ENCODE measurements around the gene TRPC4AP.

The TRPC4AP gene

DNA sequence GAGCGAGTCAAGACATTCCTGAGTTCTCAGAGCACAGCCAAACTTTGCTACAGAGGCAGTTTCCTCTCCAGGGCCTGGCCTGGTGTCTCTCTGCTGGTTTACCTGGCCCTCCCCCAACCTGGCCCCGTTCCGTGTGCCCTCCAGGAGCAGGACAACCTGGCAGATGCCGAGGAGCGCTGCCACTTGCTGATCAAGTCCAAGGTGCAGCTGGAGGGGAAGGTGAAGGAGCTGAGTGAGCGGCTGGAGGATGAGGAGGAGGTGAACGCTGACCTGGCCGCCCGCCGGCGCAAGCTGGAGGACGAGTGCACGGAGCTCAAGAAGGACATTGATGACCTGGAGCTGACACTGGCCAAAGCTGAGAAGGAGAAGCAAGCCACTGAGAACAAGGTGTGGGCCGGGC, 97.4 kb downstream of the TRPC4AP start:
- in situ Hi-C loops (cut with MboI; ENCODE audit: low sequenced_read_pairs) = no loop called here
- H3K36me3 ChIP-seq (replicated peaks) = peaks cover 20% of the 10 kb centered on the region

DNA sequence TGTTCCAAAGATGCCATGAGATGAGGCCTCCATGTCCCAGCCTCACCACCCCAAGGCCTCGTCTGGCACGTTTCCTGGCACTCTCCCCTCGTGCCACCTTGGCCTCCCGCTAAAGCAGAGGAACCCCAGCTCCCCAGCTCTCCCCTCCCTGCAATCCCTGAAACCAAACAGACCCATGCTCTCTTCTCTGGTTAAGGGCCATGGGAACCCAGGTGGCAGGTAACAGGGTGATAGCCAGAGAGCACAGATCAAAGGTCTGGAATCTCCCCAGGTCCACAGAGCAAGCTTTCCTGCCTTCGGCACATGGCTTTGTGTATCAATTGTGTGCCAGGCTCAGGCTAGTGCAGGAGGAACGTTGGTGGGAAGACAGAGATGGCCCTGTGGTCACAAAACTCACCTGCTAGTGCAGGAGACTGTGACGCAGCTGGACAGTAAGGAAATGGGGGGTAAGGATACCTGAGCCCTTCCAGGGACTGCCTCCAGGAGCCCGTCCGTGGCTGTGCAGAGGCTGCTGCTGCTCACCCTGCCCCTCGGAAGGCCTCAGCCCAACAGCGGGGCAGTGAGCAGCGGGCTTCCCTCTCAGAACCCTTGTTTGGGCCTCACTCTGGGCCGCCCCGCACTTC, 98.0 kb downstream of the TRPC4AP start:
- Histone ChIP-seq H3K36me3 (replicated peaks) (peaks cover 16% of the 10 kb centered on the region), H3K4me3 (no peak overlapping the region), H3K9me3 (no peaks in the 10 kb centered on the region), H3K27me3 (ENCODE audit: low read depth) (no peaks in the 10 kb centered on the region), H3K4me1 (no peaks in the 10 kb centered on the region)
- in situ Hi-C loops (cut with MboI; ENCODE audit: low sequenced_read_pairs) = no loop called here
- no peak for DNase-seq (ENCODE audit: low spot score in 2 of 2)

More for the DNA sequence above, 97.4 kb downstream of the TRPC4AP start:
- no peak for DNase-seq (ENCODE audit: low spot score in 2 of 2)
- no peak overlapping the region for H3K4me3 ChIP-seq
- H3K4me1 ChIP-seq = no peaks in the 10 kb centered on the region
- no peaks in the 10 kb centered on the region for H3K9me3 ChIP-seq
- no peaks in the 10 kb centered on the region for H3K27me3 ChIP-seq (ENCODE audit: low read depth)

DNA sequence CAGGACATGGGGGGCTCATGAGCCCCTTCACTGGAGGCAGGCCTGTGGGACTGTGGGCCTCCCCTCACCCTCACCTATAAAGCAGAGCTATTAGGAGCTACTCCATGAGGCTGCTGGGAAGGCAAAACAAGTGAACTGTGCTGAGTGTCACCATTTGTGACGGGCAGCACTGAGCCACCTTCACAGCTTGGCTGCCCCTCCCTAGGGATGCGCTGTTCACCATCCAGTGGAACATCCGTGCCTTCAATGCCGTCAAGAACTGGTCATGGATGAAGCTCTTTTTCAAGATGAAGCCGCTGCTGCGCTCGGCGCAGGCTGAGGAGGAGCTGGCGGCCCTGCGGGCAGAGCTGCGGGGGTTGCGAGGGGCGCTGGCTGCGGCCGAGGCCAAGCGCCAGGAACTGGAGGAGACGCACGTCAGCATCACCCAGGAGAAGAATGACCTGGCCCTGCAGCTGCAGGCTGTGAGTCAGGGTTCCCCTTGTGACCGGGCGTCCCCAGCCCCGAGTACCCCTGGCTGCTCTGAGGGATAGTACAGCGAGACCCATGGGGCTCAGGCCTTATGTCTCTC, 98.6 kb downstream of the TRPC4AP start:
- Histone ChIP-seq H3K36me3 (replicated peaks) (peaks cover 16% of the 10 kb centered on the region), H3K4me1 (no peaks in the 10 kb centered on the region), H3K9me3 (no peaks in the 10 kb centered on the region), H3K4me3 (no peak overlapping the region), H3K27me3 (ENCODE audit: low read depth) (no peaks in the 10 kb centered on the region)
- in situ Hi-C loops (cut with MboI; ENCODE audit: low sequenced_read_pairs) = no loop called here
- DNase-seq (ENCODE audit: low spot score in 2 of 2) = no peak

DNA sequence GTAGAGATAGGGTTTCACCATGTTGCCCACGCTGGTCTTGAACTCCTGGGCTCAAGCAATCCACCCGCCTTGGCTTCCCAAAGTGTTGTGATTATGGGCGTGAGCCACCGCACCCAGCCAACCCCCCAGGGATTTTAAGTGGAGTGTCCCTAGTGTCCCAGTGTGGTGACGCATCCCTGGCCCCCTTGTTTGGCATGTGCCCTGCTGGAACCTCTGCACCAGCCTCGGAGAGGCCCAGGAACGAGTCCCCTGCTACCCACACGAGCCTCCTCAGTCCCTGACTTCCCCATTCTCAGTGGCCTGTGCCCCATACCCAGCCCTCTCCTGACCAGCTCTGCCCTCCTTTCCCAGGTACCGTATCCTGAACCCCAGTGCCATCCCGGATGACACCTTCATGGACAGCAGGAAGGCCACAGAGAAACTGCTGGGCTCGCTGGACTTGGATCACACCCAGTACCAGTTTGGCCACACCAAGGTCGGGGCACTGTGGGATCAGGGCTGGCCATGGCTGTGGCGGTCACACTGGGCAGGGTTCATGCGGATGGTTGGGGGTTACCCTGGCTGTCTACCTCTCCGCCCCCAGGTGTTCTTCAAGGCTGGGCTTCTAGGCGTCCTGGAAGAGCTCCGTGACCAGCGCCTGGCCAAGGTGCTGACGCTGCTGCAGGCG, 99.7 kb downstream of the TRPC4AP start:
- no peak for DNase-seq (ENCODE audit: low spot score in 2 of 2)
- Histone ChIP-seq H3K36me3 (replicated peaks) (peaks cover 6% of the 10 kb centered on the region; the same call in 1 of the 2 replicates), H3K9me3 (no peaks in the 10 kb centered on the region), H3K4me1 (no peaks in the 10 kb centered on the region), H3K4me3 (no peak overlapping the region), H3K27me3 (ENCODE audit: low read depth) (no peaks in the 10 kb centered on the region)
- in situ Hi-C loops (cut with MboI; ENCODE audit: low sequenced_read_pairs) = no loop called here

DNA sequence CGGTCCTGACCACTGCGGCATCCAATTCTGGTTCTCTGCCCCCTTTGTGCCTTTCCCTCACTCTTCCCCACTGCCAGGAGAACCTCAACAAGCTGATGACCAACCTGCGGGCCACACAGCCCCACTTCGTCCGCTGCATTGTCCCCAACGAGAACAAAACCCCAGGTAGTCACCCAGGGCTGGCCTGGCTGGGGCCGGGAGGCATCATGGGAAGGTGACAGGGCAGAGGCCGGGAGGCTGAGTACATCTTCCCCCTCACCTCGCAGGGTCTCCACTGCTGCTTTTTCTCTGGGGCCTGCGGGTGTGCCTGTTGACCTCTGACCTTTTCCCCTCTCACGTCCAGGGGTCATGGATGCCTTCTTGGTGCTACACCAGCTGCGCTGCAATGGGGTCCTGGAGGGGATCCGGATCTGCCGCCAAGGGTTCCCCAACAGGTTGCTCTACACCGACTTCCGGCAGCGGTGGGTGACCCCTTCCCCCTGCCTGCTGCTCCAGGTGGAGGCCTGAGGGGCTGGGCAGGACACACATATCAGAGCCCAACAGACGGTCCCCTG, 101.9 kb downstream of the TRPC4AP start:
- H3K36me3 ChIP-seq (replicated peaks) = no peaks in the 10 kb centered on the region
- H3K27me3 ChIP-seq (ENCODE audit: low read depth) = no peaks in the 10 kb centered on the region
- in situ Hi-C loops (cut with MboI; ENCODE audit: low sequenced_read_pairs) = no loop called here
- no peak overlapping the region for H3K4me3 ChIP-seq
- no peaks in the 10 kb centered on the region for H3K4me1 ChIP-seq
- no peaks in the 10 kb centered on the region for H3K9me3 ChIP-seq
- no peak for DNase-seq (ENCODE audit: low spot score in 2 of 2)

DNA sequence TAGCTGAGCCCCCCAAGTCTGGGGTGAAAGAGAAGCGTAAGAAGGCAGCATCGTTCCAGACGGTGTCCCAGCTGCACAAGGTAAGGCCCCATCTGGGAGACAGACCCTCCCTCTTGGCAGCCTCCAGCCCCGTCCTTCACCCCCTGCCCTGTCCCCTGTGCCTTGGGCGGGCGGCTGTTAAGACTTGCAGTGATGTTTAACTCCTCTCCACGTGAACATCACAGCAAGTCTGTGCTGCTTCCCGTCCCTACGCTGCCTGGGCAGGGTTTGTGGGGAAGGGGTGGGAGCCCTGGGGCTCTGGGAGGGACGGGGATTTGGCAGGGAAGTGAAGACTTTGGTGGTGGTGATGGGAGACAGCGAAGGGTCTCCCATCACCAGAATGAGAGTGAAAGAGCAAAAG, 102.4 kb downstream of the TRPC4AP start:
- no peaks in the 10 kb centered on the region for H3K36me3 ChIP-seq (replicated peaks)
- DNase-seq (ENCODE audit: low spot score in 2 of 2) = no peak
- no peak overlapping the region for H3K4me3 ChIP-seq
- H3K4me1 ChIP-seq = no peaks in the 10 kb centered on the region
- in situ Hi-C loops (cut with MboI; ENCODE audit: low sequenced_read_pairs) = no loop called here
- no peaks in the 10 kb centered on the region for H3K27me3 ChIP-seq (ENCODE audit: low read depth)
- no peaks in the 10 kb centered on the region for H3K9me3 ChIP-seq

DNA sequence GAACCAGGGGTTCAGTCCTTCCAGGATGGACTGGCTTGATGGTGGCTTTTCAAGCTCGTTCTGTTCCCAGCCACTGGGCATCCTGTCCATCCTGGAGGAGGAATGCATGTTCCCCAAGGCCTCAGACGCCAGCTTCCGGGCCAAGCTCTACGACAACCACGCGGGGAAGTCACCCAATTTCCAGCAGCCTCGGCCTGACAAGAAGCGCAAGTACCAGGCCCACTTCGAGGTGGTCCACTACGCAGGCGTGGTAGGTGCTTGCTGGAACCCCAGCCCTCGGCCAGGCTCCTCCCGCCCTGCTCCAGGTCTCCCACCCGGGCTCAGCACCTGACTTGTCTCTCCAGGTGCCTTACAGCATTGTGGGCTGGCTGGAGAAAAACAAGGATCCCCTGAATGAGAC, 102.9 kb downstream of the TRPC4AP start:
- in situ Hi-C loops (cut with MboI; ENCODE audit: low sequenced_read_pairs) = no loop called here
- Histone ChIP-seq H3K4me1 (no peaks in the 10 kb centered on the region), H3K36me3 (replicated peaks) (no peaks in the 10 kb centered on the region), H3K27me3 (ENCODE audit: low read depth) (no peaks in the 10 kb centered on the region), H3K4me3 (no peak overlapping the region), H3K9me3 (no peaks in the 10 kb centered on the region)
- no peak for DNase-seq (ENCODE audit: low spot score in 2 of 2)

DNA sequence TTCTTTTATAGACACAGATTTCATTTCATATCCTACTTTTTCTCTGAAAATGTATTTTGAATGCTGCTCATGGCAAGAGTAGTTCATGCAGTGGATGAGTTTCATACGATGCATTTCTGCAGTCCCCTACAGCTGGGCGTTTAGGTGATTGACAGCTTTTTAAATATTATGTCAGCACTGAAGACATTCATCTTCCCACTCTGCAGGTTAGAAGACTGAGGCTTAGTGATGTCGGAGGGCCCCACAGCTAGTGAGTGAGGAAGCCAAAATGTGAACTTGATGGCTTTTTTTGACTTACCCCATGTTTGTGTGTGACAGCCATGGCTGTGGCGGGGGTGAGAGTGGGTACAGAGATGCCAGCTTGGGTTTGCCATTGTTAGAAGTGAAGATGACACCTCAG, 103.5 kb downstream of the TRPC4AP start:
- Histone ChIP-seq H3K4me3 (no peak overlapping the region), H3K36me3 (replicated peaks) (no peaks in the 10 kb centered on the region), H3K27me3 (ENCODE audit: low read depth) (no peaks in the 10 kb centered on the region), H3K9me3 (no peaks in the 10 kb centered on the region), H3K4me1 (peaks cover 3% of the 10 kb centered on the region)
- no peak for DNase-seq (ENCODE audit: low spot score in 2 of 2)
- in situ Hi-C loops (cut with MboI; ENCODE audit: low sequenced_read_pairs) = no loop called here

DNA sequence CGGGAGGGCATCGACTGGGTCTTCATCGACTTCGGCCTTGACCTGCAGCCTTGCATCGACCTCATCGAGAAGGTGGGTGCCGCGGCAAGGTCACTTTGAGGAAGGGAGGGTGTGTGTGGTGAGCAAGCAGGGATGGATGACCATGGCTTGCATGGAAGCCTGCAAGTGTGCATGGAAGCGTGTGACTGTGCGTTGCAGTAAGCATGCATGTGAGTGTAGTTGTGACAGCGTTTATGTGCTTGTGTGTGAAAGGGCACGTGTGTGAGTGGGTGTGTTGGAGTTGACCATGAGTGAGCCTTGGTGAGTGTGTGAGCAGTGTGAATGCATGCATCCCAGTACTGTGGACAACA, 104.4 kb downstream of the TRPC4AP start:
- no peak overlapping the region for H3K4me3 ChIP-seq
- H3K36me3 ChIP-seq (replicated peaks) = no peaks in the 10 kb centered on the region
- in situ Hi-C loops (cut with MboI; ENCODE audit: low sequenced_read_pairs) = no loop called here
- DNase-seq (ENCODE audit: low spot score in 2 of 2) = no peak
- peaks cover 12% of the 10 kb centered on the region for H3K4me1 ChIP-seq
- H3K27me3 ChIP-seq (ENCODE audit: low read depth) = no peaks in the 10 kb centered on the region
- H3K9me3 ChIP-seq = no peaks in the 10 kb centered on the region

DNA sequence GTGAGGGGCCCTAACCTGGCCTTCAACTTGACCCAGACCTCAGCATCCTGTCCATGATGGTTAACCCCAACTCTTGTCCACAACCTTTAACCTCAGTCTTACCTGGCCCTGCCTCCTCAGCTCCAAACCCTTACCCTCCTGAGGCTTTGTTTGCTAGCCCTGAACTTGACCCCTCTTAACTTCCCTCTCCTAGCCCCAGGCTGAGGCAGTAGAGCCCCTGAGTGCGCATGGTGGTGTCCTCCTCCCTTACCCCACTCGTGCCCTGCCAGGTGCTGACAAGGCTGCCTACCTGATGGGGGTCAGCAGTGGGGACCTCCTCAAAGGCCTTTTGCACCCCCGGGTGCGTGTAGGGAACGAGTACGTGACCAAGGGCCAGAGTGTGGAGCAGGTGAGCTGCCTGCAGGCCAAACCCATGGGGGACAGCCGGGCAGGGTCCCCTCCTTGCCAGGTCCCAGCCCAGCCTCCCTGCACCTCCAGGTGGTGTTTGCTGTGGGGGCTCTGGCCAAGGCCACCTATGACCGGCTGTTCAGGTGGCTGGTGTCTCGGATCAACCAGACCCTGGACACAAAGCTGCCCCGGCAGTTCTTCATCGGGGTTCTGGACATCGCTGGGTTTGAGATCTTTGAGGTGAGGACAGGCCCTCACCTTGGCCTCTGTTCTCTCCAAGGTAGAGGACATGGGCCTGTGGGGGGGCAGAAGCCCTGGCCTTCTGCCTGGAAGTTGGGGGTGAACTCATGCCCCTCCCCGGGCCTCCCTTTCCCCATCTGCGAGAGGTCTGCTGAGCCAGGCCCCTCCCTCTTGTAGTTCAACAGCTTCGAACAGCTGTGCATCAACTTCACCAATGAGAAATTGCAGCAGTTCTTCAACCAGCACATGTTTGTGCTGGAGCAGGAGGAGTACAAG, 105.1 kb downstream of the TRPC4AP start:
- no peaks in the 10 kb centered on the region for H3K27me3 ChIP-seq (ENCODE audit: low read depth)
- peaks cover 12% of the 10 kb centered on the region for H3K4me1 ChIP-seq
- no peaks in the 10 kb centered on the region for H3K9me3 ChIP-seq
- in situ Hi-C loops (cut with MboI; ENCODE audit: low sequenced_read_pairs) = no loop called here
- no peaks in the 10 kb centered on the region for H3K36me3 ChIP-seq (replicated peaks)
- no peak for DNase-seq (ENCODE audit: low spot score in 2 of 2)
- no peak overlapping the region for H3K4me3 ChIP-seq

DNA sequence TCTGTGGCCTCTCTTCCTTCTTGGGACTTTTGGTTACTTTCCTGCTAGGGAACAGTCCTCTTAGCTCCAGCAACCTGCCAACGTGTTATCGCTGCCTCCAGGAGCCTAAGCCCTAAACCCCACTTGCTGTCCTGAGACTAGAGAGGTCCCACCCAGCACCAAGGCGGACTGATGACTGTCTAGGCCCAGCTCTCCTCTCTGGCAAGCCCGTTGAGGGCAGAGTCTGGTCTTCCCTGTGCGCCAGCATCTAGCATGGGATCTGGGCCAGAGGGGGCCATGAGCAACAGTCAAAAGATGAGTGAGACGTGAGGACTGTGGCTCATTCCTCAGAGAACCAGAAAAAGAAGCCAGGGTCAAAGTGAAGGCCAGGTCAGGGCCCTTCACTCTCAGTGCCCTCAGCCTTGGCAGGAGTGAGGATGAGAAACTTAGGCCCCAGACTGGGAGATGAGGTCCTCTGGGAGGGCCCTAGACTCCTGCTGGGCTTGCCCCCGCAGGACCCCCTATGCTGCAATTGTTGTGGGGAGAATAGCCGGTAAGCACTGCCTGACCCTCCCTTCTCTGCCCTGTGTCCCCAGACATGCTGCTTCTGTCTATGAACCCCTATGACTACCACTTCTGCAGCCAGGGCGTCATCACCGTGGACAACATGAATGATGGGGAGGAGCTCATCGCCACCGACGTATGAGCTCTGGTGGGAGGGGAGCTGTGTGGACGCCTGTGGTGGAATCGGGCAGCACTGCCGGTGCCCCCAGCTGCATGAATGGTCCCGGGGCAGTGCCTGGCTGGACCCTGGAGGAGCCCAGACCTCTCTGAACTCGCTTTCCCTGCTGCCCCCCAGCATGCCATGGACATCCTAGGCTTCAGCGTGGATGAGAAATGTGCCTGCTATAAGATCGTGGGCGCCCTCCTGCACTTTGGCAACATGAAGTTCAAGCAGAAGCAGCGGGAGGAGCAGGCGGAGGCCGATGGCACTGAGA, 106.0 kb downstream of the TRPC4AP start:
- H3K4me1 ChIP-seq = peaks cover 12% of the 10 kb centered on the region
- in situ Hi-C loops (cut with MboI; ENCODE audit: low sequenced_read_pairs) = no loop called here
- H3K27me3 ChIP-seq (ENCODE audit: low read depth) = no peaks in the 10 kb centered on the region
- H3K9me3 ChIP-seq = no peaks in the 10 kb centered on the region
- no peak for DNase-seq (ENCODE audit: low spot score in 2 of 2)
- H3K4me3 ChIP-seq = no peak overlapping the region
- H3K36me3 ChIP-seq (replicated peaks) = no peaks in the 10 kb centered on the region

DNA sequence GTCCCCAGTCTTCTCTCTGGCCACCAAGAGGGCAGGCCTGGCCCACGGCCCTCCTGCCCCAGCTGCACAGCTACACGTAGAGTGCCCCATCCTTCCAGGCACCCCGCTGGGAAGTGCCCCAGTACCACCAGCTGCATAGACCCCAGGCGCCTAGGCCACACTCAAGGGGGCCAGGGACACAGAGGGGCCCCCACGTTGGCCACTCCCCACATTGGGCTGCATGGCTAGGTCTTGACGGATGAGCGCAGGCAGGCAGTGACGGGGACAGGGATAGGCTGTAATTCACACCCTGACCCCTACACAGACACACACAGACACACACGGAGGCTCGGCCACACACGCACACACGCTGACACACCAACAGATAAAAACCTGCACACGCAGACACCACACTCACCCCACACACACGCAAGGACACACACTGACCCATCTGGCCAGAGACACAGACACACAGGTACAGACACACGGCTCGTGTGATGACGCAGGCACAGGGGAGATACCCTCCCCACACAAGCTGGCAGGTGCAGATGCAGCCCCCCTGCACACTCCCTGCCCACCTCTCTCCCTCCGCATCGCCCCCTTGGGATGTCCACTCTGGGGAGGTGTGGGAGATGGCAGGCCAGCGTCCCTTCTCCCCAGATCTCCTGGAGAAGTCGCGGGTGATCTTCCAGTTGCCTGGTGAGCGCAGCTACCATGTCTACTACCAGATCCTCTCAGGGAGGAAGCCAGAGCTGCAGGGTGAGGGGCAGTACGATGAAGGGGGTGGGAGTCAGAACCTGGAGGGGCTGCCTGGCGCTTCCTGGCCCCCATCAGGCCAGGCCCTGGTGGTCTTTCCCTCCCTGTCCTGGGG, 106.9 kb downstream of the TRPC4AP start:
- in situ Hi-C loops (cut with MboI; ENCODE audit: low sequenced_read_pairs) = no loop called here

More for the DNA sequence above, 106.9 kb downstream of the TRPC4AP start:
- no peaks in the 10 kb centered on the region for H3K9me3 ChIP-seq
- H3K4me3 ChIP-seq = no peak overlapping the region
- no peaks in the 10 kb centered on the region for H3K36me3 ChIP-seq (replicated peaks)
- DNase-seq (ENCODE audit: low spot score in 2 of 2) = no peak
- H3K27me3 ChIP-seq (ENCODE audit: low read depth) = no peaks in the 10 kb centered on the region
- H3K4me1 ChIP-seq = peaks cover 12% of the 10 kb centered on the region

Data from HAP-1 (cell line).